HG03139 (cell line): ENCODE measurements around the gene ZFP82.

ENCODE experiments used
- ATAC-seq: cut with Tn5 transposase; IDR thresholded peaks from one replicate; pipeline ENCODE4 v1.9.1; 2021; ENCODE audit not compliant: unreplicated experiment

ZFP82 gene

DNA sequence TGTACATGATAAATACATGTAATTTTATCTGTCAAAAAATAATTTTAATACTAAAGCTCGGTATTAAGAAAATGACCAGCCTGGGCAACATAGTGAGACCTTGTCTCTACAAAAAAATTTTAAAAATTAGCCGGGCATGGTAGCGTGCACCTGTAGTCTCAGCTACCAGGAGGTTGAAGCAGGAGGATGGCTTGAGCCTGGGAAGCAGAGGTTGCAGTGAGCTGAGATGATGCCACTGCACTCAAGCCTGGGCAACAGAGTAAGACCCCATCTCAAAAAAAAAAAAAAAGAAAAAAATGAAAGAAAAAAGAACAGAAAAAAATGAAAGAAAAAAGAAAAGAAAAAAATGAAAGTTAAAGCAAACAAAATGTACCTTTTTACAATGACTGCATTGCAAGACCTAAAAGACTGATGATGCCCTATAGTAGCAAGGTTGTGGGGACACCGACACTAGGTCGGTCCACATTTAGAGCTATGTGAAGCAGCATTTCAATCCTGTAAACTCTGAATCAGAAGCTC lies 44.7 kb downstream of the ZFP82 start:
- no peak for ATAC-seq

DNA sequence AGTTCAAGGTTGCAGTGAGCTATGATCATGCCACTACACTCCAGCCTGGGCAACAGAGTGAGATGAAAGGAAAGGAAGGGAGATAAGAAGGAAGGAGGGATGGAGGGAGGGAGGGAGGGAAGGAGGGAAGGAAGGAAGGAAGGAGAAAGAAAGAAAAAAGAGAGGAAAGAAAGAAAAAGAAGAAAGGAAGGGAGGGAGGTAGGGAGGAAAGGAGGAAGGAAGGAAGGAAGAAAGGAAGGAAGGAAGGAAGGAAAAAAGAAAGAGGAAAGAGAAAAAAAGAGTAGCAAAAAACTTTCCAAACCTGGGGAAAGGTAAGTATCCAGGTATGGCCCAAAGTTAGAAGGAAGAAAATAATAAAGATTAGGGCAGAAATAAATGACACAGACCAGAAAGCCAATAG lies 46.6 kb downstream of the ZFP82 start:
- ATAC-seq, result no peak

DNA sequence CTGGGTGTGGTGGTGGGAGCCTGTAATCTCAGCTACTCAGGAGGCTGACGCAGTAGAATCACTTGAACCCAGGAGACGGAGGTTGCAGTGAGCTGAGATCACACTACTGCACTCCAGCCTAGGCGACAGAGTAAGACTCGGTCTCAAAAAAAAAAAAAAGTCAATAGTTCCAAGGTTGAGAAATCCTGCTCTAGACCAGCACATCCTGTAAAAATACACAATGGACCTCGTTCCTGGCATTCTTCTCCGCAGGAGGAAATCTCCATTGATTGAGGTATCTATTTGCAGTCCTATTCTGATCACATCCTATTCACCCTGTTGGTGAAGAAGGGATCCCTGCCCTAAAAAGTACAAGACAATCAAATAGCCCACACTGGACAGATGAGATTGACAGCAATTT lies 54.6 kb downstream of the ZFP82 start:
- ATAC-seq, result no peak
